GM19043 (cell line): Measurements from ENCODE around the gene ASL.
"Not testable (repeated sequence)": the region's sequence is repeated elsewhere in the genome, so short reads cannot be mapped to it uniquely, and the experiment has no call there.

Source experiments
- ATAC-seq: cut with Tn5 transposase; IDR thresholded peaks from one replicate; pipeline ENCODE4 v1.9.1; 2021; ENCODE audit warnings: low read depth; ENCODE audit not compliant: unreplicated experiment

The ASL gene

DNA sequence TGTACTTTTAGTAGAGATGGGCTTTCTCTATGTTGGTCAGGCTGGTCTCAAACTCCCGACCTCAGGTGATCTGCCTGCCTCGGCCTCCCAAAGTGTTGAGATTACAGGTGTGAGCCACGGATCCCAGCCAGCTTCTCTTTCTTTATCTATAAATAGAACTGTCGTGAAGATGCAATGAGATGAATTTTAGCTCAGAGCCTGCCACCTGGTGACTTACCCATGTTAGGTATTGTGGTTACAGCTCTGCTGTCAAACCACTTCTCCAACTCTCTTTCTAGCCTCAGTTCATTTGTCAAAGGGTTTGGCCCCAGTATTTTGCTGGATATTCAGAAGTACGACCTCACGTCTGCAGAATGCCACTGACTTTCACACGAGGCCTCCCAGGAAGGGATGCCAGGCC, 3.4 kb upstream of the ASL start:
- ATAC-seq = not testable (repeated sequence)

DNA sequence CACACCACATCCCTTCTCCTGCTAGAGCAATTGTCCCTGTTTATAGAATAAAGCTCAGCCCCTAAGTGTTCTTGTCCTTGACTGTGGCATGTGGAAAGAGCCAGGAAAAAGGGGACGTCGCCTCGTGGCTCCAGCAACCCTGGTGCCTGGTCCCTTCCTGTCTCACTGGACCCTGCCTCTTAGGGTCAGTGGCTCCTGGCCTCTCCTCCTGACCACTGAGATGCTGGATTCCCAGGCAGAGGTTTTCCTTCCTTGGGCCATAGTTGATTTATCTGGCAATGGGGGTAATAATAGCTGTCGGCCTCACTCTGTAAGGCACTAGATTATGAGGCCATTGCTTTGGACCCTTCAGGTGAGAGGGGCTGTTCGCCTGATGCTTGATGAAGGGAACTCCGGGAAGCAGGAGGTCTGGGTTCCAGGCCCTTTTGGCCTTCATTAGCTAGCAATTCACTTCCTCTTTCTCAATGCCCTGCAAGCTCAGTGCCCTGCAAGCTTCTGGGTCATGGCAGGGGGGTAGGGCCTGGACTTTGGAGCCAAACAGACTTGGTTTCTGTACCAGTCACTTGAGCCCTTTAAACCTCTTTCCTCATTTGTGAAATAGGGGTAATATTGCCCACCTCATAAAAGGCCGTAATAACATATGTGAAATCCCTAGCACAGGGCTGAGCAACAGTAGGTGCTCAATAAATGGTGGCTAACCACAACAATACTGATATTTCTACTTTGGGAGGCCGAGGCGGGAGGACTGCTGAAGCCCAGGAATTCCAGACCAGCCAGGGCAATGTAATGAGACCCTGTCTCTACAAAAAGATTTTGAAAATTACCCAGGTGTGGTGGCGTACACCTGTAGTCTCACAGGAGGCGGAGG, 1.1 kb downstream of the ASL start:
- ATAC-seq = no peak

DNA sequence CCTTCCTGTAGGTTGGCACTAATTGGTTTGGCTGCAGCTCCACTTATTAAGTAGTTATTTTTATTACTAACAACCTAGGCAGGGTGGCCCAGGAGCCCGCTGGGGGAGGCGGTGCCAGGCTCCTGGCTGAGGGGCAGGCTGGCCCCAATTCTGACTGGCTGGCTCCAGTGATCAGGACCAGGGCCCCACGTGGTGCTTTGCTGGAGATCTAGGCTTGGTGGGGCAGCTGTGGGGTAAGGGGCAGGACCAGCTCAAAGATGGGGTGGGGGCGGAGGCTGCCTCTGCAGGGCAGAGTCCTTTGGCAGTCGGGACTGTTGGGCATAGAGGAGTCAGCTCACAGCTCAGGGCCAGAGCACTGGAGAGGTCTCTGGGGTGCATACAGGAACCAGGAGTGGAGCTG, 2.4 kb downstream of the ASL start:
- ATAC-seq = no peak

DNA sequence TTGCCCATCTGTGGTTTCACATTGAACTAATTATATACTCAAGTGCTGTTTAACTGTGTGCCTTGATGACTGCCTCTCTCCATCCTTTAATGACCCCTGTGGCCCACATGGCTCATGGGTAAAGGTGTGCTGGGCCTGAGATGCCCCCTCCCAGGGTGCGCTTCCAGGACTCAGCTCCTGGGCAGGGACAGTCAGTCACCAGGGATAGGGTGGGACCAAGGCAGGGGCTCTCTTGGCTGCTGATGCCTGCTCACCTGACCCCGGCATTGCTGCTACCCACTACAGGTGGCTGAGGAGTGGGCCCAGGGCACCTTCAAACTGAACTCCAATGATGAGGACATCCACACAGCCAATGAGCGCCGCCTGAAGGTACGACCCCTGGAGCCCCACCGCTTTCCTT, 6.5 kb downstream of the ASL start:
- no peak for ATAC-seq

DNA sequence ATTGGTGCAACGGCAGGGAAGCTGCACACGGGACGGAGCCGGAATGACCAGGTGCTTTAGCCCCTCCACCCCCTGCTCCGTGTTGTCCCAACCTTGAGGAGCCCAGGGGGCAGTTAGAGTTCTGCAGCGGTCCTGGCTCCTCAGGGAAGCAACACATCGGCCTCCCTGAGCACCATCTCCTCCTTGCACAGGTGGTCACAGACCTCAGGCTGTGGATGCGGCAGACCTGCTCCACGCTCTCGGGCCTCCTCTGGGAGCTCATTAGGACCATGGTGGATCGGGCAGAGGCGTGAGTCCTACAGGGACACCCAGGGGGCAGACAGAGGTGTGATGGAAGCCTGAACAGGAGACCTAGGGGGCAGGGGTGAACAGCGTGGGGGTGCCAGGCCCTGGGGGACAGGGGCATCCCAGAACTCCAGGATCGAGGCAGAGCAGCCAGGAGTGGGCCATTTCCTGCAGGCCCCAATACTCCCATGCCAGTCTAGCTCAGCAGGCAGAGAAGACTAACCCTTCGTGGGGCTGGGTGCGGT, 7.3 kb downstream of the ASL start:
- no peak for ATAC-seq

DNA sequence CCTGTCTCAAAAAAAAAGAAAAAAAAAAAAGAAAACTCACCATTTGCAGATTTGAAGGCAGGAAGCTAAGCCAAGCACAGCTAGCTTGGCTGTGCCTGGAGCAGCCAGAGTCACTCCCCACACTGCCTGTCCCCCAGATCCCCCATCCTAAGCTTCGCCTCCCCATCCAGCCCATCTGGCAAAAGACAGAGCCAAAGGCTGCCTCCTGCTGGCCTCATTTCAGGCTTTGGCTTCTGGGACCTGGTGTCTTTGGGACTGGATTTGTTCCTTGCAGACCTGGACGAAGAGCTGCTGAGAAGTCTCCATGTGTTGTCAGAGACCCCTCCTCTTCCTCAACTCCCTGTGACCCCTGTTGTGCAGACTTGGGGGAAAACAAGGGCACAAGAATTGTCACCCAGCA, 8.1 kb downstream of the ASL start:
- ATAC-seq = no peak

DNA sequence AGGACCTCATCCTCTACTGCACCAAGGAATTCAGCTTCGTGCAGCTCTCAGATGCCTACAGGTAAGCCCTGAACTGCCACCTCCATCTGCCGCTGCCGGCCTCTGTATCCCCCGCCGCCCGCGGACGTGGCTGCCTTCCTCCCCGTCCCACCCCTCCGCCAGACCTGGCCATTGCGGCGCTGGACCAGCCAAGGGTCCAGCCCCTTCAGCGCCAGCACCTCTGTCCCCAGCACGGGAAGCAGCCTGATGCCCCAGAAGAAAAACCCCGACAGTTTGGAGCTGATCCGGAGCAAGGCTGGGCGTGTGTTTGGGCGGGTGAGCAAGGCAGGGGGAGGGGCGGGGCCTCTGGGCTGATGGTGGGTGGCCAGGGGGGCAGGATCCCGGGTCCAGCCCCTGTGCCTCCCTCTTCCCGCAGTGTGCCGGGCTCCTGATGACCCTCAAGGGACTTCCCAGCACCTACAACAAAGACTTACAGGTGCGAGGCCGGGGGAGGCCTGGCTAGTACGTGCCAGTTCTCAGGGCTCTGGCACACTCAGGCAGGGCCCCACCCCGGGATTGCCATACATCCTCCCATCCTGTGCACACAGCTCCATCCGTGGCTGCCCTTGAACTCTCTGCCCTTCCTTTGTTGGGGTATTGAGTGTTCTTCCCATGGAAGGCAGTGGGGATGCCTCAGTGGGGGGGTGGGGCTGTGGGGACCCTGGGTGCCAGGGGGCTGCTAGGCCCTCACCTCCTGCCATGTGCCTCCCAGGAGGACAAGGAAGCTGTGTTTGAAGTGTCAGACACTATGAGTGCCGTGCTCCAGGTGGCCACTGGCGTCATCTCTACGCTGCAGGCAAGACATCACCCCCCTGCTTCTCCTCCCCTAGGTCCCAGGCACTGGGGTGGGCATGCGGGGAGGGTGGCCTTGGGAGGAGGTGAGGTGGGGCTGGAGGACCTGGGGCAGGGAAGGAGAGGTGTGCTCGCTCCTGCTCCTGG, 13.5 kb downstream of the ASL start:
- ATAC-seq = no peak

DNA sequence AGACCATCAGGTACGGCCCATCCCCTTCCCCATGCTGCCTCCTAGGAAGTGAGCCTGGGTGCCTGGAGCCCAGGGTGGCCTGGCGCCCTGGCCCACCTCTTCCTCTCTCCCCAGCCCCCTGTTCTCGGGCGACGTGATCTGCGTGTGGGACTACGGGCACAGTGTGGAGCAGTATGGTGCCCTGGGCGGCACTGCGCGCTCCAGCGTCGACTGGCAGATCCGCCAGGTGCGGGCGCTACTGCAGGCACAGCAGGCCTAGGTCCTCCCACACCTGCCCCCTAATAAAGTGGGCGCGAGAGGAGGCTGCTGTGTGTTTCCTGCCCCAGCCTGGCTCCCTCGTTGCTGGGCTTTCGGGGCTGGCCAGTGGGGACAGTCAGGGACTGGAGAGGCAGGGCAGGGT, 17.0 kb downstream of the ASL start:
- no peak for ATAC-seq

DNA sequence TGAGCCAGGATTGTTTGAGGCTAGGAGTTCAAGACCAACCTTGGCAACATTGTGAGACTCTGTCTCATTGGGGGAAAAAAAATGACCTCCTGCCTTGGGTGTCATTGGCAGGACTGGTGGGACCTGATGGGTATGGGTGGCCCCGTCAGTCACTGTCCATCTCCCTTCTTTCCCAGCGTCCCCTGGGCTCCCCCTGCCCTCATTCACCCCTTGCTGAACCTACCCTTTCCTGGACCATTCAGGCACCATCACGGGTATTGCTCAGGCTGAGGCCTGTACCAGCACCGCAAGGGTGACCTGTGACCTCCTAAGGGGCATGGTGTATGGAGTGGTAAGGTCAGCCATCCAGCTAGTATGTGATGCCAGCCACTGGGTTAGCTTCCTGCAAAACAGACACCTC, 19.4 kb downstream of the ASL start:
- ATAC-seq = no peak

DNA sequence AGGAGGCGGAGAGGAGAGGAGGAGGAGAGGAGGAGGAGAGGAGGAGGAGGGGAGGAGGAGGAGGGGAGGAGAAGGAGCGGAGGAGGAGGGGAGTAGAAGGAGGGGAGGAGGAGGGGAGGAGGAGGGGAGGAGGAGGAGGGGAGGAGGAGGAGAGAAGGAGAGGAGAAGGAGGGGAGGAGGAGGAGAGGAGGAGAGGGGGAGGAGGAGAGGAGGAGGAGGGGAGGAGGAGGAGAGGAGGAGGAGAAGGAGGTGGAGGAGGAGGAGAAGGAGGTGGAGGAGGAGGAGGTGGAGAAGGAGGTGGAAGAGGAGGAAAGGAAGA, 23.6 kb downstream of the ASL start:
- ATAC-seq = no peak

DNA sequence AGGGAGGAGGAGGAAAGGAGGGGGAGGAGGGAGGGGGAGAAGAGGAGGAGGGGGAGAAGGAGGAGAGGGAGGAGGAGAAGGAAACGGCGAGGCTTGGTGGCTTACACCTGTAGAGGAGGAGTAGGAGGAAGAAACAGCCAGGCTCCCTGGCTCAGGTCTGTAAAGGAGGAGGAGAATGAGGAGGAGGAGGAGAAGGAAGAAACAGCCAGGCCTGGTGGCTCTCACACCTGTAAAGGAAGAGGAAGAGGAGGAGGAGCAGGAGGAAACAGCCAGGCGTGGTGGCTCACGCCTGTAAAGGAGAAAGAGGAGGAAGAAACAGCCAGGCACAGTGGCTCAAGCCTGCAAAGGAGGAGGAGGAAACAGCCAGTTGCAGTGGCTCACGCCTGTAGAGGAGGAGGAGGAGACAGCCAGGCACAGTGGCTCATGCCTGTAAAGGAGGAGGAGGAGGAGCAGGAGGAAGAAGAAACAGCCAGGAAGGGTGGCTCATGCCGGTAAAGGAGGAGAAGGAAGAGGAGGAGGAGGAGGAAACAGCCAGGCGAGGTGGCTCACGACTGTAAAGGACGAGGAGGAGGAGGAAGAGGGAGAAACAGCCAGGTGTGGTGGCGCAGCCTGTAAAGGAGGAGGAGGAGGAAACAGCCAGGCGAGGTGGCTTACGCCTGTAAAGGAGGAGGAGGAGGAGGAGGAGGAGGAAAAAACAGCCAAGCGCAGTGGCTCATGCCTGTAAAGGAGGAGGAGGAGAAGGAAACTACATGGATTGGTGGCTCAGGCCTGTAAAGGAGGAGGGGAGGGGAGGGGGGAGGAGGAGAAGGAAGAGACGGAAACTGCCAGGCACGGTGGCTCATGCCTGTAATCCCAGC, 24.2 kb downstream of the ASL start:
- ATAC-seq = peak; percentile 77

DNA sequence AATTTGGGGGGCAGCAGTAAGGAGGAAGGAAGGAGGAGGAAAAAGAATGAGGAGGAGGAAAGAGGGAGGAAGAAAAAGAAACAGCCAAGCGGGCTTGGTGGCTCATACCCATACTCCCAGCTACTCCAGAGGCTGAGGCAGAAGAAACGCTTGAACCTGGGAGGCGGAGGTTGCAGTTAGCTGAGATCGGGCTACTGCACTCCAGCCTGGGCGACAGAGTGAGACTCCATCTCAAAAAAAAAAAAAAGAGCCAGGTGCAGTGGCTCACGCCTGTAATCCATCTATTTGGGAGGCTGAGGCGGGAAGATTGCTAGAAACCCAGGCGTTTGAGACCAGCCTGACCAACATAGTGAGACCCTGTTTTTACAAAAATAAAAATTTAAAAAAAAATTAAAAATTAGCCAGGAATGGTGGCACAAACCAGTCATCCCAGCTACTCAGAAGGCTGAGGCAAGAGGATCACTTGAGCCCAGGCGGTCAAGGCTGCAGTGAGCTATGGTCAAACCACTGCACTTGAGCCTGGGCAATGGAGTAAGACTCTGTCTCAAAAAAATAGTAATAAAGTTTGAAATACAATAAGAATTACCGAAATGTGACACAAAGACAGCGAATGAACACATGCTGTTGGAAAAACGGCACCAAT, 24.9 kb downstream of the ASL start:
- ATAC-seq = no peak

DNA sequence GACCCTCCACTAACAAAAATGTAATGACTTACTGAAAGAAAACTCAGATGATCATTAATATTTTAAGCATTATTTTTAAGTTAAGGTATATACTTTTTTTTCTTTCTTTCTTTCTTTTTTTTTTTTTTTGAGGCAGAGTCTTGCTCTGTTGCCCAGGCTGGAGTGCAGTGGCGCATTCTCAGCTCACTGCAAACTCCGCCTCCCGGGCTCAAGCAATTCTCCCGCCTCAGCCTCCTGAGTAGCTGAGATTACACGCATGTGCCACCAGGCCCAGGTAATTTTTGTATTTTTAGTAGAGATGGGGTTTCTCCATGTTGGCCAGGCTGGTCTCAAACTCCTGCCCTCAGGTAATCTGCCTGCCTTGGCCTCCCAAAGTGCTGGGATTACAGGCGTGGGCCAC, 26.5 kb downstream of the ASL start:
- not testable (repeated sequence) for ATAC-seq

DNA sequence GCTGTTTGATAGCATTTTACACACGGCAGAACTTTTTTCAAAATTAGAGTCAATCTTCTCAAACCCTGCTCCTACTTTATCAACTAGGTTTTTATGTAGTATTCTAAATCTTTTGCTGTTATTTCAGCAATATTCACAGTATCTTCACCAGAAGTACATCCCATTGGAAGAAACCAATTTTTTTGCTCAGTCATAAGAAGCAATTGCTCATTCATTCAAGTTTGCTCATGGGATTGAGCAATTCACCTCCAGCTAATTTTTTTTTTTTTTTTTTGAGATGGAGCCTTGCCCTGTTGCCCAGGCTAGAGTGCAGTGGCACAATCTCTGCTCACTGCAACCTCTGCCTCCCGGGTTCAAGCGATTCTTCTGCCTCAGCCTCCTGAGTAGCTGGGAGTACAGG, 28.4 kb downstream of the ASL start:
- not testable (repeated sequence) for ATAC-seq

DNA sequence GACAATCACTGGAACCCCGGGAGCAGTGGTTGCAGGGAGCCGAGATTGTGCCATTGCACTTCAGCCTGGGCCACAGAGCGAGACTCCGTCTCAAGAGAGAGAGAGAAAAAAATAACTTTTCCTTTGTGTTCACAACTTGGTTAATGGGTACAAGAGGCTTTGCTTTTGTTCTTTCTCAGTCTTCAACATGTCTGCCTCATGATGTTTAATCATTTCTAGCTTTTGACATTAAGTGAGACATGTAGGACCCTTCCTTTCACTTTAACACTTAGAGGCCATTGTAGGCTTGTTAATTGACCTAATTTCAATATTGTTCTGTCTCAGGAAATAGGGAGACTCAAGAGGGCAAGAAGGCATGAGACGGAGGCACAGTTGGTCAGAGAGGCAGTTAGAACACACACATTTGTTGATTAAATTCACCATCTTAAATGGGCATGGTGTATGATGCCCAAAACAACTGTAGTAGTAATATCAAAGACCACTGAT, 29.7 kb downstream of the ASL start:
- ATAC-seq = no peak

DNA sequence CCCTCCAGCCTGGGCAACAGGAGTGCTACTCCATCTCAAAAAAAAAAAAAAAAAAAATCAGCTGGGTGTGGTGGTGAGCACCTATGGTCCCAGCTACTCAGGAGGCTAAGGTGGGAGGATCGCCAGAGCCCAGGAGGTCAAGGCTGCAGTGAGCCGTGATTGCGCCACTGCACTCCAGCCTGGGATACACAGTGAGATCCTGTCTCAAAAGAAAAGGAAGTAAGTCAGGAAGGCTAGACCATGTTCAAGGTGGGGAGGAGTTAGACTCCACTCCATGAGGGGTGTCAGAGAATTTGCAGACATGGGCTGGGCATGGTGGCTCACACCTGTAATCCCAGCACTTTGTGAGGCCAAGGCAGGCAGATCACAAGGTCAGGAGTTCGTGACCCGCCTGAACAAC, 32.8 kb downstream of the ASL start:
- ATAC-seq = not testable (repeated sequence)

DNA sequence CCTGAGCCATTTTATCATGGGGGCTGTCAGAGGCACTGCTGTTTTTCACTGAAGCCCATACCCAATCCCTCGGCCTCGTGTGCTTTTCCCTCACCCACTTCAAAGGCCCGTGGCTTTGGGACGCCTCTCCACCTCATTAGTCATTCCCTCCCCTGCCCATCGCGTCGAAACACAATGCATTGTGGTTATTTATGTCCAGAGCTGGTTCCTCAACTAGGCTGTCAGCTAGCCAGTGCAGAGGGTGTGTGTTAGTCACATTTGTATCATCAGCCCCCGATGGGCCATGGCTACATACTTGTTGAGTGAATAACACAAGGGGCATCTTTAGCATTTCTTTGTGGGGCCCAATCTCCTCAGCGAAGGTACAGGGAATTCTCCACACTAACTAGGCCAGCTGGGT, 35.2 kb downstream of the ASL start:
- no peak for ATAC-seq

DNA sequence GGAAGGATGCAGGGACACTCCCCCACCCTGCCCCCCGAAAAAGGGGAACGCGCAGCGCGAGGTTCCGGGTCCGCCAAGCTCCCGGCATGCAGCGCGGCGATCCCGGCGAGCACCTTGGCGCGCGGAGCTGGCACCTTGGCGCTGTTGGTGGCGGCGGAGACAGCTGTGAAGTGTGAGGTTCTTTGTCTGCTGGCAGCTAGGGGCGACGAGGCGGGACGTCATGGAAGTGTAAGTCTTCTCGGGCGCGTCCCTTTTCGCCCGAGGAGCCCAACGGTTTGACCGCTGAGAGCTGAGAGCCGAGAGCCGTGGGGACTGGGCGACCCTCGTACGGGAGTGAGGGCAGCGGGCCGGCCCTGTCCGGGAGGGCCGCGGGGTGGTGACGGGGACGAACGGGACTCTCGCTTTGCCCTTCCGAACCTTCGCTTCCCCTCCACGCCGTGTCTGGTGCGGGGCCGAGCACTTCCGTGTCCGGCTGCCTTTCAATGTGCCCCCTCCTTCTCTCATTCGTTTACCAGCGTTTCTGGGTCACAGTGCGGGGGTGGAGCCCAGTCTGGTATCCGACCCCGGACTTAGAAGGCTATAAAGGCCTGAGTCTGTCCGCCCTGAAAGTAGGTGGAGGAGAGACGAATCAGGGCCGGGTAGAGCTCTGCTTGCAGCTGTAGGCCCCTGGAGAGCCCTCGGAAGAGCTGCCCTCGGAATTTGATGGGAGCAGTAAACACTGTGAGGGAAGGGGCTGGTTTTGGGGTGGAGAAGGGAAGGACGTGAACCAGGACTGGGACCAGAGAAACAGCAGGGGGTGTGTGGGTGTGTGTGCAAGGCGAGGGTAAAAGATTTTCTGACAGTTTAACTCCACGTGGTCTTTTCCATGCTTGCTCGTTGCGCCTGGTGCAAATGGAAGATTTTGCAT, 39.4 kb downstream of the ASL start, which contains the start of gene CRCP:
Gene CRCP, plus strand, starts transcription at position 105 of the 907 bp plus-strand sequence. Its CDS starts 116 bp downstream, at position 221.
- peak; percentile 87 for ATAC-seq
